ENCODE results near the gene CCDC28A.

The CCDC28A gene

GRCh38 chr6:138765896-138766655 is 7.5 kb upstream of the CCDC28A start:
- no peak overlapping the region for H3K4me3 ChIP-seq (ENCODE audit: low read depth, low read length)
- H3K9me3 ChIP-seq (ENCODE audit: control insufficient read depth, insufficient read depth, low read length) = no peaks in the 10 kb centered on the region
- no peak overlapping the region for H3K9ac ChIP-seq (ENCODE audit: low read depth, low read length)
- no peaks in the 10 kb centered on the region for H3K36me3 ChIP-seq (ENCODE audit: control insufficient read depth, insufficient read depth, low read length)
- H3K27me3 ChIP-seq (ENCODE audit: control insufficient read depth, insufficient read depth, low read length) = no peaks in the 10 kb centered on the region
- no peaks in the 10 kb centered on the region for H3K4me1 ChIP-seq (ENCODE audit: control insufficient read depth, insufficient read depth, low read length)

- no peak overlapping the region for H3K4me3 ChIP-seq (ENCODE audit: low read depth, low read length)
- no peak overlapping the region for H3K9ac ChIP-seq (ENCODE audit: low read depth, low read length)
- H3K9me3 ChIP-seq (ENCODE audit: control insufficient read depth, insufficient read depth, low read length) = no peaks in the 10 kb centered on the region
- H3K4me1 ChIP-seq (ENCODE audit: control insufficient read depth, insufficient read depth, low read length) = no peaks in the 10 kb centered on the region
- no peaks in the 10 kb centered on the region for H3K36me3 ChIP-seq (ENCODE audit: control insufficient read depth, insufficient read depth, low read length)
- H3K27me3 ChIP-seq (ENCODE audit: control insufficient read depth, insufficient read depth, low read length) = no peaks in the 10 kb centered on the region
Observed at GRCh38 chr6:138769102-138769676, 4.4 kb upstream of the CCDC28A start.

- H3K9ac ChIP-seq (ENCODE audit: low read depth, low read length) = peak overlapping the region; percentile 82
- no peaks in the 10 kb centered on the region for H3K9me3 ChIP-seq (ENCODE audit: control insufficient read depth, insufficient read depth, low read length)
- H3K4me1 ChIP-seq (ENCODE audit: control insufficient read depth, insufficient read depth, low read length) = no peaks in the 10 kb centered on the region
Observed at GRCh38 chr6:138772596-138773176, 883 bp upstream of the CCDC28A start.

GRCh38 chr6:138774370-138774769 is 801 bp downstream of the CCDC28A start:
- Histone ChIP-seq H3K4me3 (ENCODE audit: low read depth, low read length) (peak overlapping the region; percentile 91), H3K36me3 (ENCODE audit: control insufficient read depth, insufficient read depth, low read length) (no peaks in the 10 kb centered on the region), H3K9ac (ENCODE audit: low read depth, low read length) (peak overlapping the region; percentile 80)

More at GRCh38 chr6:138772596-138773176, 883 bp upstream of the CCDC28A start:
- H3K27me3 ChIP-seq (ENCODE audit: control insufficient read depth, insufficient read depth, low read length) = no peaks in the 10 kb centered on the region
- no peaks in the 10 kb centered on the region for H3K36me3 ChIP-seq (ENCODE audit: control insufficient read depth, insufficient read depth, low read length)
- peak overlapping the region; percentile 91 for H3K4me3 ChIP-seq (ENCODE audit: low read depth, low read length)

GRCh38 chr6:138776659-138777058 is 3.1 kb downstream of the CCDC28A start:
- Histone ChIP-seq H3K4me3 (ENCODE audit: low read depth, low read length) (no peak overlapping the region), H3K4me1 (ENCODE audit: control insufficient read depth, insufficient read depth, low read length) (no peaks in the 10 kb centered on the region), H3K9me3 (ENCODE audit: control insufficient read depth, insufficient read depth, low read length) (no peaks in the 10 kb centered on the region), H3K36me3 (ENCODE audit: control insufficient read depth, insufficient read depth, low read length) (no peaks in the 10 kb centered on the region), H3K27me3 (ENCODE audit: control insufficient read depth, insufficient read depth, low read length) (no peaks in the 10 kb centered on the region), H3K9ac (ENCODE audit: low read depth, low read length) (no peak overlapping the region)

More at GRCh38 chr6:138774370-138774769, 801 bp downstream of the CCDC28A start:
- H3K9me3 ChIP-seq (ENCODE audit: control insufficient read depth, insufficient read depth, low read length) = no peaks in the 10 kb centered on the region
- no peaks in the 10 kb centered on the region for H3K4me1 ChIP-seq (ENCODE audit: control insufficient read depth, insufficient read depth, low read length)
- no peaks in the 10 kb centered on the region for H3K27me3 ChIP-seq (ENCODE audit: control insufficient read depth, insufficient read depth, low read length)

DNA sequence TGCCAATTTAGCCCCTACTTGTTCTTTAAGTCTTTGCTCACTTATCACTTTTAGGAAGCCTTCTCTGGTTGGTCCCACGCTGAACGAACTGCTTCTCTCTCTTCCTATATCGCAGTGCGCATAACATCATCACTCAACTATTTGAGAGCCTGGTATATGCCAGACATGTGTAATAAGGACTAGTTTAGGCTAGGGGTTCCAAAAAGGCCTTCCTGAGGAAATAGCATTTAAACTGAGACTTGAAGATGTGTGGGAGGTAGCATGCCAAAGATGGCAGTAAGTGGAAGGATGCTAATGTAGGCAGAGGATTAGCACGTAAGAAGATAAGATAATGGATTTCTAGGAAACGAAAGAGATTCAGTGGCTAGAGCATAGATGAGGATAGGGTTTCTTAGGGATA is 4.8 kb downstream of the CCDC28A start:
- no peaks in the 10 kb centered on the region for H3K4me1 ChIP-seq (ENCODE audit: control insufficient read depth, insufficient read depth, low read length)
- no peak overlapping the region for H3K4me3 ChIP-seq (ENCODE audit: low read depth, low read length)
- H3K9me3 ChIP-seq (ENCODE audit: control insufficient read depth, insufficient read depth, low read length) = no peaks in the 10 kb centered on the region
- no peaks in the 10 kb centered on the region for H3K36me3 ChIP-seq (ENCODE audit: control insufficient read depth, insufficient read depth, low read length)
- no peaks in the 10 kb centered on the region for H3K27me3 ChIP-seq (ENCODE audit: control insufficient read depth, insufficient read depth, low read length)
- H3K9ac ChIP-seq (ENCODE audit: low read depth, low read length) = no peak overlapping the region

DNA sequence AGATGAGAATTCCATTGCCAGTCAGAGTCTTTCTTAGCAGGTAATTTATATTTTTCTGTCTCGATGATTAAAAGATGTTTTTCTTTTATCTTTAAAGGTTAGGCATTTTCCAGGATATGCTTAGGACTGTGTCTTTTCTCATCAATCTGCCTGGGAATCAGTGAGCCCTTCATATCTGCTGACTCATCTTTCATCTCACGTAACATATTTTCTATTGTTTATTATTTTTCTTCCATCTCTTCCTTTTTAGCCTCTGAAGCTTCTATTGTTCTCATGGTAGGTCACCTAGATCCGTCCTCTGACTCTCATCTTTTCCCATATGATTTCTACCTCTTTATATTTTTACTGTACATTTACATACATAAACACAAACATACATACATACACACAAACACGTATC is 8.7 kb downstream of the CCDC28A start:
- no peak overlapping the region for H3K9ac ChIP-seq (ENCODE audit: low read depth, low read length)
- H3K9me3 ChIP-seq (ENCODE audit: control insufficient read depth, insufficient read depth, low read length) = no peaks in the 10 kb centered on the region
- H3K27me3 ChIP-seq (ENCODE audit: control insufficient read depth, insufficient read depth, low read length) = no peaks in the 10 kb centered on the region
- H3K36me3 ChIP-seq (ENCODE audit: control insufficient read depth, insufficient read depth, low read length) = no peaks in the 10 kb centered on the region
- H3K4me1 ChIP-seq (ENCODE audit: control insufficient read depth, insufficient read depth, low read length) = no peaks in the 10 kb centered on the region
- H3K4me3 ChIP-seq (ENCODE audit: low read depth, low read length) = no peak overlapping the region

DNA sequence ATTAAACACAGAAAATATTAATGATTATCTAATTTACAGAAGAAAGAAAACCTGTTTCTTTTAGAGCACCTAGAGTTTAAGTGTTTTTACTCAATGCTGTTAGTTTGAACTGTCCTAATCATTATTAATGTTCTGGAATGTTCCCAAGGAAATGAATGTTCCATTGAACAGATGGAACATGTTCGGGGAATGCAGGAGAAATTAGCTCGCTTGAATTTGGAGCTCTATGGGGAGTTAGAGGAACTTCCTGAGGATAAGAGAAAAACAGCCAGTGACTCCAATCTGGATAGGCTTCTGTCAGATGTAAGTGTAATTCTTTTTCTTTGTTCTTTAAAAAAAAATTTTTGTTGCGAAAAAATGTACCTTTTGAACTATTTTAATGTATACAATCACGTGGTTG is 11.5 kb downstream of the CCDC28A start:
- H3K36me3 ChIP-seq (ENCODE audit: control insufficient read depth, insufficient read depth, low read length) = no peaks in the 10 kb centered on the region
- no peaks in the 10 kb centered on the region for H3K4me1 ChIP-seq (ENCODE audit: control insufficient read depth, insufficient read depth, low read length)

GRCh38 chr6:138785980-138786379 is 12.4 kb downstream of the CCDC28A start:
- Histone ChIP-seq H3K9ac (ENCODE audit: low read depth, low read length) (no peak overlapping the region), H3K4me1 (ENCODE audit: control insufficient read depth, insufficient read depth, low read length) (no peaks in the 10 kb centered on the region), H3K4me3 (ENCODE audit: low read depth, low read length) (no peak overlapping the region), H3K36me3 (ENCODE audit: control insufficient read depth, insufficient read depth, low read length) (no peaks in the 10 kb centered on the region), H3K9me3 (ENCODE audit: control insufficient read depth, insufficient read depth, low read length) (no peaks in the 10 kb centered on the region), H3K27me3 (ENCODE audit: control insufficient read depth, insufficient read depth, low read length) (no peaks in the 10 kb centered on the region)

More for the DNA sequence above, 11.5 kb downstream of the CCDC28A start:
- no peak overlapping the region for H3K4me3 ChIP-seq (ENCODE audit: low read depth, low read length)
- no peak overlapping the region for H3K9ac ChIP-seq (ENCODE audit: low read depth, low read length)
- no peaks in the 10 kb centered on the region for H3K27me3 ChIP-seq (ENCODE audit: control insufficient read depth, insufficient read depth, low read length)
- H3K9me3 ChIP-seq (ENCODE audit: control insufficient read depth, insufficient read depth, low read length) = no peaks in the 10 kb centered on the region

DNA sequence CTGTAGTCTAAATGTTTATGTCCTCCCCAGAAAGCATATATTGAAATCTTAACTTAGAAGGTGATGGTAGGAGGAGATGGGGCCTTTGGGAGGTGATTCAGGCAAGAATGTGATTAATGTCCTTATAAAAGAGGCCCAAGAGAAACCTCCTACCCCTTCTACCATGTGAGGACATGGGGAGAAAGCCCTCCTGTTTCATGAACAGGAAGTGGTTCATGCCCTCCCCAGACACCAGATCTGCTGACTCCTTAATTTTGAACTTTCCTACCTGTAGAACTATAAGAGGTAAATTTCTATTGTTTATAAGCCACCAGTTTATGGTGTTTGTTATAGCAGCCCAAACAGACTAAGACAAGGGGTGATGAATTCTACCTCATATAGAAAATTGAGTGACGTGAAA is 13.6 kb downstream of the CCDC28A start:
- Histone ChIP-seq H3K9me3 (ENCODE audit: control insufficient read depth, insufficient read depth, low read length) (no peaks in the 10 kb centered on the region), H3K4me1 (ENCODE audit: control insufficient read depth, insufficient read depth, low read length) (no peaks in the 10 kb centered on the region), H3K36me3 (ENCODE audit: control insufficient read depth, insufficient read depth, low read length) (no peaks in the 10 kb centered on the region), H3K27me3 (ENCODE audit: control insufficient read depth, insufficient read depth, low read length) (no peaks in the 10 kb centered on the region), H3K4me3 (ENCODE audit: low read depth, low read length) (no peak overlapping the region), H3K9ac (ENCODE audit: low read depth, low read length) (no peak overlapping the region)

GRCh38 chr6:138795809-138796603 is 22.4 kb downstream of the CCDC28A start, which contains the start of gene ECT2L:
ECT2L (plus strand) TSS chr6:138796087; CDS start chr6:138813275, 17,188 bp downstream.
- H3K4me3 ChIP-seq (ENCODE audit: low read depth, low read length) = peak within 1 kb of the TSS; percentile 54
- no peak within 1 kb of the TSS for H3K9ac ChIP-seq (ENCODE audit: low read depth, low read length)

More at GRCh38 chr6:138795809-138796603, 22.4 kb downstream of the CCDC28A start, which contains the start of gene ECT2L:
- Histone ChIP-seq H3K9me3 (ENCODE audit: control insufficient read depth, insufficient read depth, low read length) (no peaks in the 10 kb centered on the region), H3K36me3 (ENCODE audit: control insufficient read depth, insufficient read depth, low read length) (no peaks in the 10 kb centered on the region), H3K27me3 (ENCODE audit: control insufficient read depth, insufficient read depth, low read length) (peaks cover 8% of the 10 kb centered on the region), H3K4me1 (ENCODE audit: control insufficient read depth, insufficient read depth, low read length) (peaks cover 4% of the 10 kb centered on the region)

Data from iPS-15b (cell line).